ENCODE measurements around the gene CDKL5. TPM values are rescaled to one million over a fixed set of nuclear protein-coding genes. Genes with fewer than 3 reads are reported as not detected.

Gene CDKL5
- total and polyA plus RNA-seq, 2 donors (not counting 1 experiment from before 2014, with no cell fraction given) = 0.72 to 4.6 TPM

DNA sequence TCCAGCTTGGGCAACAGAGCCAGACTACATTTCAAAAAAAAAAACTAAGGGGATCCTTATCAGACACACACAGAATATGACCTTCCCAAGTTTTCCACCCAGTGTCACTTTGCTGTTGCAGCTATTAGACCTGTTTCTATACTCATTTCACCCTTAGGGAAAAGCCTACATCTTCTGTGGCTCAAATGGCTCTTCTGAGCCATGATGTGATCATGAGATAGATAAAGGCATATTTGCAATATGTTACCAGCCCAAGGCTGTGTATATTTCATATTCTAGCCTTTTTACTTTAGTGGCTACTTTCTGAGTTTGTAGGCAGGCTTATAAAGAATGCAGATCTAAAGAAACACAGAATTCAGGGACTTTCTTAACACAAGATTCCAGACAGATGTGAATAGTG lies 227.2 kb downstream of the CDKL5 start:
- no peak for ATAC-seq (ENCODE audit: low read depth)
- intact Hi-C loops (cut with micrococcal nuclease) = no loop called here
- Histone ChIP-seq H3K27ac (ENCODE audit: low read length in 2 of 2) (no peak overlapping the region), H3K4me1 (ENCODE audit: control insufficient read depth in 2 of 2, insufficient read depth in 2 of 2, low read length in 2 of 2) (no peaks in the 10 kb centered on the region), H3K9me3 (ENCODE audit: control extremely low read depth in 1 of 3, control insufficient read depth in 2 of 3, insufficient read depth in 1 of 3, low read length in 2 of 3) (no peaks in the 10 kb centered on the region), H3K36me3 (replicated peaks in 1 of 2; ENCODE audit: control extremely low read depth in 1 of 2, control insufficient read depth in 1 of 2, extremely low read depth in 1 of 2, insufficient read depth in 2 of 2, low read length in 1 of 2) (no peaks in the 10 kb centered on the region), H3K79me2 (ENCODE audit: control insufficient read depth, insufficient read depth, low read length) (no peaks in the 10 kb centered on the region), H3K9ac (ENCODE audit: low read length) (no peak overlapping the region), H3K4me3 (ENCODE audit: control extremely low read depth in 1 of 5, extremely low read depth in 1 of 5, insufficient read depth in 1 of 5, low read depth in 2 of 5, low read length in 4 of 5) (no peak overlapping the region), H3K27me3 (replicated peaks in 1 of 4; ENCODE audit: control extremely low read depth in 1 of 4, control insufficient read depth in 3 of 4, insufficient read depth in 4 of 4, low read length in 3 of 4) (no peaks in the 10 kb centered on the region), H2AFZ (ENCODE audit: insufficient read depth, low read depth, low read length, poor library complexity, severe bottlenecking) (no peak overlapping the region), H4K20me1 (ENCODE audit: control insufficient read depth, insufficient read depth, low read length, poor library complexity, severe bottlenecking) (no peaks in the 10 kb centered on the region), H3K4me2 (replicated peaks; ENCODE audit: low read depth, low read length, poor library complexity, severe bottlenecking) (no peak overlapping the region)
- TF ChIP-seq EZH2 (IDR thresholded peaks at IDR 0.05; ENCODE audit: borderline replicate concordance, insufficient read depth, low read depth, low read length, poor library complexity, severe bottlenecking) = no peak
- TF ChIP-seq, protein P1, sequence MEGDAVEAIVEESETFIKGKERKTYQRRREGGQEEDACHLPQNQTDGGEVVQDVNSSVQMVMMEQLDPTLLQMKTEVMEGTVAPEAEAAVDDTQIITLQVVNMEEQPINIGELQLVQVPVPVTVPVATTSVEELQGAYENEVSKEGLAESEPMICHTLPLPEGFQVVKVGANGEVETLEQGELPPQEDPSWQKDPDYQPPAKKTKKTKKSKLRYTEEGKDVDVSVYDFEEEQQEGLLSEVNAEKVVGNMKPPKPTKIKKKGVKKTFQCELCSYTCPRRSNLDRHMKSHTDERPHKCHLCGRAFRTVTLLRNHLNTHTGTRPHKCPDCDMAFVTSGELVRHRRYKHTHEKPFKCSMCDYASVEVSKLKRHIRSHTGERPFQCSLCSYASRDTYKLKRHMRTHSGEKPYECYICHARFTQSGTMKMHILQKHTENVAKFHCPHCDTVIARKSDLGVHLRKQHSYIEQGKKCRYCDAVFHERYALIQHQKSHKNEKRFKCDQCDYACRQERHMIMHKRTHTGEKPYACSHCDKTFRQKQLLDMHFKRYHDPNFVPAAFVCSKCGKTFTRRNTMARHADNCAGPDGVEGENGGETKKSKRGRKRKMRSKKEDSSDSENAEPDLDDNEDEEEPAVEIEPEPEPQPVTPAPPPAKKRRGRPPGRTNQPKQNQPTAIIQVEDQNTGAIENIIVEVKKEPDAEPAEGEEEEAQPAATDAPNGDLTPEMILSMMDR (IDR thresholded peaks at IDR 0.05) = no peak
- DNase-seq = no peak
- ChIA-PET CTCF (no interaction called here), POLR2A (no interaction called here)
- Mint-ChIP-seq H3K27ac (no peak overlapping the region), H3K27me3 (no peaks in the 10 kb centered on the region), H3K4me1 (no peaks in the 10 kb centered on the region), H3K9me3 (ENCODE audit: insufficient read depth) (no peaks in the 10 kb centered on the region), H3K4me3 (no peak overlapping the region)

DNA sequence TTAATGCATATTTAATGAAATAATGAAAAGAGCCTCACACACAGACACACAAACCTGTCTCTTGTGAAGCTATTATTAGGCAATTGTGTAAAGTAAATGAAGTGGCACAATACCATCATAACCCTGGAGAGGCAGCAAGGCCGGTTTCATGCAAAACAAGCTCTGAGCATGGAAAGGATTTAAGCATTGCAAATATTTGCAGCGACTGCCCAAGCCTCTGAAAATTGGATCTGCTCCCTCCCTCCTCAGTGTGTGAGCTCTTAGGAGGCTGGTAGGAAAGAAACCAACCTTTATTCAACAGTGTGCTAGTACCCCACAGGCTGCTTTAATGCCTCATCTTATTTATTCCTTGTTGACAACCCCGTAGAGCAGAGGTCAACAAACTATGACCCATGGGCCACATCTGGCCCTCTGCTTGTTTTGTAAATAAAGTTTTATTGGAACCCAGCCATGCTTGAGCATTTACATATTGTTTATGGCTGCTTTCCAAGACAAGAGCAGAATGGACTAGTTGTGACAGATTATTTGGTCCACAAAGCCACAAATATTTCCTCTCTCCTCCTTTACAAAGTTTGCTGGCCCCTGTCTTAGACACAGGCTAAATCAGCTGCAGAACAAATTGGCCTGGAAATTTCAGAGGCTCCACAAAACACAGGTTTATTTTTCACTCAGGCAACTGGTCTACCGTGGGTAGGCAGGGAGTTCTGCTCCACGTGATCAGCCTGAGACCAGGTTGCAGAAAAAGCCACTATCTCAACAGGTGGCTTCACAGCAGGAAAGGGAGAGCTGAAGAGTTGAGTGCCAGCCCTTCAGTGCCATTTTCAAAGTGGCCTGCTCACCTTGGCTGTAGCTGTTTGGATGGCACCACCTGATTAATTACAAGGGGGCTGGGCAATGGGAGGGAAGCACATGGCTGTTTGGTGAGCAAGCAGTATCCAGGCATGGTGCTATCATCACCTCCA lies 229.7 kb downstream of the CDKL5 start:
- no CpG with 5 or more reads among the region's 5 CpGs for WGBS (ENCODE audit: insufficient coverage)
- H3K27me3 Mint-ChIP-seq = no peaks in the 10 kb centered on the region

More for the DNA sequence above, 229.7 kb downstream of the CDKL5 start:
- no peak for ATAC-seq (ENCODE audit: low read depth)
- Mint-ChIP-seq H3K27ac (no peak overlapping the region), H3K4me3 (no peak overlapping the region), H3K4me1 (no peaks in the 10 kb centered on the region), H3K9me3 (ENCODE audit: insufficient read depth) (no peaks in the 10 kb centered on the region)
- Histone ChIP-seq H3K4me3 (ENCODE audit: control extremely low read depth in 1 of 5, extremely low read depth in 1 of 5, insufficient read depth in 1 of 5, low read depth in 2 of 5, low read length in 4 of 5) (no peak overlapping the region), H3K4me1 (ENCODE audit: control insufficient read depth in 2 of 2, insufficient read depth in 2 of 2, low read length in 2 of 2) (no peaks in the 10 kb centered on the region), H3K9ac (ENCODE audit: low read length) (no peak overlapping the region), H3K4me2 (replicated peaks; ENCODE audit: low read depth, low read length, poor library complexity, severe bottlenecking) (no peak overlapping the region), H3K79me2 (ENCODE audit: control insufficient read depth, insufficient read depth, low read length) (no peaks in the 10 kb centered on the region), H3K36me3 (replicated peaks in 1 of 2; ENCODE audit: control extremely low read depth in 1 of 2, control insufficient read depth in 1 of 2, extremely low read depth in 1 of 2, insufficient read depth in 2 of 2, low read length in 1 of 2) (no peaks in the 10 kb centered on the region), H3K9me3 (ENCODE audit: control extremely low read depth in 1 of 3, control insufficient read depth in 2 of 3, insufficient read depth in 1 of 3, low read length in 2 of 3) (no peaks in the 10 kb centered on the region), H4K20me1 (ENCODE audit: control insufficient read depth, insufficient read depth, low read length, poor library complexity, severe bottlenecking) (no peaks in the 10 kb centered on the region), H3K27ac (ENCODE audit: low read length in 2 of 2) (no peak overlapping the region), H2AFZ (ENCODE audit: insufficient read depth, low read depth, low read length, poor library complexity, severe bottlenecking) (no peak overlapping the region), H3K27me3 (replicated peaks in 1 of 4; ENCODE audit: control extremely low read depth in 1 of 4, control insufficient read depth in 3 of 4, insufficient read depth in 4 of 4, low read length in 3 of 4) (no peaks in the 10 kb centered on the region)
- POLR2A ChIA-PET = no interaction called here
- TF ChIP-seq EZH2 (IDR thresholded peaks at IDR 0.05; ENCODE audit: borderline replicate concordance, insufficient read depth, low read depth, low read length, poor library complexity, severe bottlenecking) = no peak
- TF ChIP-seq, protein P1 (IDR thresholded peaks at IDR 0.05) = no peak
- DNase-seq = no peak
- intact Hi-C loops (cut with micrococcal nuclease) = no loop called here
- CTCF ChIA-PET = no interaction called here

Data from B cell (primary cell).